Central memory CD8-positive, alpha-beta T cell (primary cell): ENCODE measurements around the gene KRTAP10-5.
A peak's percentile ranks its signal among the peaks of the same experiment; 100 is the strongest.
"Not testable (repeated sequence)": the region's sequence is repeated elsewhere in the genome, so short reads cannot be mapped to it uniquely, and the experiment has no call there.

Experiments
- ATAC-seq: fragments of 150-1000 bp; cut with Tn5 transposase; replicated peaks from 2 replicates; pipeline ENCODE4 v1.10.0; 2022; ENCODE audit warnings: mild to moderate bottlenecking, moderate FRiP score, moderate number of reproducible peaks; ENCODE audit not compliant: poor library complexity, severe bottlenecking; ENCODE audit errors: extremely low read depth
- DNase-seq, 2 donors: peaks; one replicate each; pipeline ENCODE4 v3.0.0; 2021; ENCODE audit warnings: low spot score in 2 of 2
- H3K27ac Mint-ChIP-seq: one replicate; pipeline ENCODE4 v1.8.0; 2022; ENCODE audit warnings: low read depth, mild to moderate bottlenecking, moderate library complexity, mixed read lengths
- H3K27me3 Mint-ChIP-seq: one replicate; pipeline ENCODE4 v1.8.0; 2022; ENCODE audit warnings: mixed read lengths
- H3K36me3 Mint-ChIP-seq: one replicate; pipeline ENCODE4 v1.8.0; 2022; ENCODE audit warnings: mild to moderate bottlenecking, moderate library complexity, mixed read lengths; ENCODE audit not compliant: insufficient read depth
- H3K4me1 Mint-ChIP-seq: one replicate; pipeline ENCODE4 v1.8.0; 2022; ENCODE audit warnings: mixed read lengths
- H3K4me3 Mint-ChIP-seq: one replicate; pipeline ENCODE4 v1.8.0; 2022; ENCODE audit warnings: mild to moderate bottlenecking, moderate library complexity, mixed read lengths
- H3K9me3 Mint-ChIP-seq: one replicate; pipeline ENCODE4 v1.8.0; 2022; ENCODE audit warnings: mixed read lengths

The KRTAP10-5 gene

DNA sequence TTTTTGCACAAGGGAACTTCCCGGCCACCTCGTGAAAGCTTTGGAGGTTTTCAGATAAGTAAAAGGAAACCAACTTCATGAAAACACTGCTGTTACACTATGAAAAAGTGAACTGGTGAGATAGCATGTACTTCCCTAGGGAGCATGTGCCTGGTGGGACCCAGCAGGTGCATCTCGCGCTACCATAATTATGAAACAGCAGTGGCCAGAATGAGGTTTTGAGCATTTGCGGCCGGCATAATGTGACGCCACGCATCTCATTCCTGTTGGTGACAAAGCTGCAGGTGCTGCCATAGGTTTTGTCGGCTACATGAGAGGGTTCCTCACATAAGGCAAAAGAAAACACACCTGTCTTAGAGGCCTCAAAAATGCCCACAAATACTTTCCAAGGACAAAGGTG lies 23.5 kb downstream of the KRTAP10-5 start:
- H3K27me3 Mint-ChIP-seq: no peaks in the 10 kb centered on the region
- H3K4me1 Mint-ChIP-seq: no peaks in the 10 kb centered on the region
- no peak overlapping the region for H3K4me3 Mint-ChIP-seq
- ATAC-seq (no peak), DNase-seq (no peak)
- H3K27ac Mint-ChIP-seq: no peak overlapping the region
- H3K9me3 Mint-ChIP-seq: peaks cover 18% of the 10 kb centered on the region
- H3K36me3 Mint-ChIP-seq: peaks cover 2% of the 10 kb centered on the region

- Mint-ChIP-seq H3K36me3 (peaks cover 4% of the 10 kb centered on the region), H3K27me3 (no peaks in the 10 kb centered on the region), H3K9me3 (peaks cover 12% of the 10 kb centered on the region), H3K4me1 (peaks cover 7% of the 10 kb centered on the region), H3K27ac (peak overlapping the region; percentile 35), H3K4me3 (no peak overlapping the region)
- DNase-seq (no peak), ATAC-seq (no peak)
Observed at GRCh38 chr21:44555200-44555875, 25.1 kb downstream of the KRTAP10-5 start.

DNA sequence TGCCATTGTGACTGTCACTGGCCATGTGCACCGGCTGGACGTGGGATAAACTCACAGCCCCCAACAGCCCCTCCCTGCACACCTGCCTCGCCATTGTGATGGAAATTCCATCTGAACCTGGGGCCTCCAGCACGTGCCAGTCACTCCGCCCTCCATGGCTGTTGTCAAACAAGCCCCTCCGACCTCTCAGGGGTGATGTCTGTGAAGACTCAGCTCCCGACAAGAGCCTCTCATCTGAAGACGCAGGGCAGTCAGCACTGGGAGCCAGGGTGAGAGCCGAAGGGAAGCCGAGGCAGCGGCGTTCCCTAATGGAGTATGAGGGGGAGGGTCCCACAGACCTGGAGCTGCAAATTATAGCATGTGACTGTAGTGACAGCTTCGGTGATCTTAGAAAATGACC lies 27.7 kb downstream of the KRTAP10-5 start:
- H3K27me3 Mint-ChIP-seq: no peaks in the 10 kb centered on the region
- H3K4me1 Mint-ChIP-seq: peaks cover 21% of the 10 kb centered on the region
- ATAC-seq: no peak
- DNase-seq: no peak
- H3K27ac Mint-ChIP-seq: no peak overlapping the region
- no peak overlapping the region for H3K4me3 Mint-ChIP-seq
- H3K36me3 Mint-ChIP-seq: peaks cover 4% of the 10 kb centered on the region
- peaks cover 9% of the 10 kb centered on the region for H3K9me3 Mint-ChIP-seq

DNA sequence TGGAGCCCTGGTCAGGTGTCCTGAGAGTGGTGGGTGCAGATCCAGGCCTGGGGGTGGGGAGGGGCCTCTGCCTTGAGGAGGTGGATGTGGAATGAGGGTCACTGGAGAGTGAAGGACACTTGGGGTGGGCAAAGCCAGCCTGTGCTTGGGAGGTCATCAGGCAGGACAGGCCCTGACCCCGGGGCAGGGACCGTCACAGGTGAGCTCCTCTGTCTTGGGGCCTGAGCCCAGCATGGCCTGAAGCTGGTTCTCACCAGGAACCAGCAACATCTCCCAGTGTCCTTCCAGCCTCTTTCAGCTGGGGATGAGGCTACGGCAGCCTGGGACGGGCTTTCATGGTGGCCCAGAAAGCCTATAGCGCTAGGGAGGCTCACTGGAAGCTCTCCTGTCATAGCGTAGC lies 28.3 kb downstream of the KRTAP10-5 start:
- Mint-ChIP-seq H3K9me3 (peaks cover 14% of the 10 kb centered on the region), H3K27ac (no peak overlapping the region), H3K4me1 (peaks cover 27% of the 10 kb centered on the region), H3K27me3 (no peaks in the 10 kb centered on the region), H3K36me3 (peaks cover 6% of the 10 kb centered on the region), H3K4me3 (no peak overlapping the region)
- ATAC-seq (no peak), DNase-seq (no peak)

GRCh38 chr21:44551340-44551961 lies 29.0 kb downstream of the KRTAP10-5 start, which contains the start of gene KRTAP10-2:
KRTAP10-2 (minus strand) TSS chr21:44551505; CDS start chr21:44551458, 47 bp downstream.
- DNase-seq (no peak), ATAC-seq (no peak)
- Mint-ChIP-seq H3K4me3 (no peak within 1 kb of the TSS), H3K27me3 (no peaks in the 10 kb centered on the region), H3K9me3 (peaks cover 20% of the 10 kb centered on the region), H3K4me1 (peaks cover 33% of the 10 kb centered on the region), H3K36me3 (peaks cover 6% of the 10 kb centered on the region), H3K27ac (peak within 1 kb of the TSS; percentile 57)

DNA sequence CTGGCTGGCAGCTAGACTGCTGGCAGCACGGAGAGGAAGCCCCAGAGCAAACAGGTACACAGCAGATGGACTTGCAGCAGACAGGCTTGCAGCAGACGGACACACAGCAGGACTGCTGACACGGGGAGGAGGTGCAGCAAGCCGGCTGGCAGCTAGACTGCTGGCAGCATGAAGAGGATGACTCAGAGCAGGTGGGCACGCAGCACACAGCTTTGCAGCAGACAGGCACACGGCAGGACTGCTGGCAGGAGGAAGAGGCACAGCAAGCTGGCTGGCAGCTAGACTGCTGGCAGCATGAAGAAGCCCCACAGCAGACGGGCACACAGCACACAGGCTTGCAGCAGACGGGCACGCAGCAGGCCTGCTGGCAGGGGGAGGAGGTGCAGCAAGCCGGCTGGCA lies 29.6 kb downstream of the KRTAP10-5 start:
- DNase-seq: no peak
- Mint-ChIP-seq H3K36me3 (peaks cover 6% of the 10 kb centered on the region), H3K27me3 (no peaks in the 10 kb centered on the region), H3K4me1 (peaks cover 33% of the 10 kb centered on the region), H3K4me3 (no peak overlapping the region), H3K9me3 (peaks cover 20% of the 10 kb centered on the region), H3K27ac (peak overlapping the region; percentile 57)
- no peak for ATAC-seq

GRCh38 chr21:44550285-44550684 lies 30.1 kb downstream of the KRTAP10-5 start:
- not testable (repeated sequence) for H3K27me3 Mint-ChIP-seq

DNA sequence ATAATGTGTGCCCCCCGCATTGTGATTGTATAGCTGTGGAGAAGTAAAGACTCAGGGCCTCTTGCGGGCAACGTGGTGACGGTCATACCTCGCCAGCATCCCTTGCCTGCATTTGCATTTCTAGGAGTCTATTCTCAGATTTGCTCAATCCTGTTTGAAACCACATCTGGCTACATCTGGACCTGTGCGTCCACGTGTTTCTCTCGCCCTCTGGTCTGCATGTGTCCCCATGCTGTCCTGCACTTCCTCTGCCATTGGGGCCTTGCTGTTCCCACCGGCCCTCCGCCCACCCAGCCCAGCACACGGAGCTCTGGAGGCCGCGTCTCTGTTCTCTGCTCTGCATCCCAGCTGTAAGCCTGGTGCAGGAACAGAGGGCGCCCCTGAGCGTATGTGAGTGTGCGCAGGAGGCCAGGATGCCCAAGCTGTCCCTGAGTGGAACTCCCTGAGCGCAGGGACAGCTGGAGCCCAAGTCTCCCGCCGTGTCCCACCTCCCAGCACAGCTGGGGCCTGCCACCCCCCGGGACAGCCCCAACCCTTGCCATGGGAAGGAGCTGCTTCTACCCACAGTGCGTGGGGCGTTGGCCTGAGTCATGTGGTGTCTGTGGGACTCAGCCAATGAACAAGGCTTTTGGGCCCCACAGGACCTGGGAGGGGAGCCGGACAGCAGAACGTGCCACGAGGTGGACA lies 30.7 kb downstream of the KRTAP10-5 start:
- H3K27ac Mint-ChIP-seq: no peak overlapping the region
- H3K27me3 Mint-ChIP-seq: no peaks in the 10 kb centered on the region
- H3K9me3 Mint-ChIP-seq: peaks cover 23% of the 10 kb centered on the region

More at GRCh38 chr21:44550285-44550684, 30.1 kb downstream of the KRTAP10-5 start:
- Mint-ChIP-seq H3K4me1 (peaks cover 33% of the 10 kb centered on the region), H3K9me3 (peaks cover 23% of the 10 kb centered on the region), H3K27ac (peak overlapping the region; percentile 57)
- ATAC-seq, H3K36me3 Mint-ChIP-seq, DNase-seq, H3K4me3 Mint-ChIP-seq: not testable (repeated sequence)

GRCh38 chr21:44548922-44549321 lies 31.5 kb downstream of the KRTAP10-5 start:
- peaks cover 6% of the 10 kb centered on the region for H3K36me3 Mint-ChIP-seq
- peaks cover 33% of the 10 kb centered on the region for H3K4me1 Mint-ChIP-seq
- H3K27me3 Mint-ChIP-seq: no peaks in the 10 kb centered on the region
- no peak overlapping the region for H3K4me3 Mint-ChIP-seq
- peak overlapping the region; percentile 90 for H3K27ac Mint-ChIP-seq
- H3K9me3 Mint-ChIP-seq: peaks cover 23% of the 10 kb centered on the region
- ATAC-seq (no peak), DNase-seq (no peak)

More for the DNA sequence above, 30.7 kb downstream of the KRTAP10-5 start:
- ATAC-seq (no peak), DNase-seq (no peak)
- Mint-ChIP-seq H3K4me3 (no peak overlapping the region), H3K4me1 (peaks cover 33% of the 10 kb centered on the region), H3K36me3 (peaks cover 6% of the 10 kb centered on the region)

GRCh38 chr21:44548381-44548780 lies 32.0 kb downstream of the KRTAP10-5 start:
- ATAC-seq: no peak
- no peaks in the 10 kb centered on the region for H3K27me3 Mint-ChIP-seq
- H3K36me3 Mint-ChIP-seq: peaks cover 6% of the 10 kb centered on the region
- H3K4me1 Mint-ChIP-seq: peaks cover 33% of the 10 kb centered on the region
- peak overlapping the region; percentile 90 for H3K27ac Mint-ChIP-seq
- no peak for DNase-seq
- H3K4me3 Mint-ChIP-seq: peak overlapping the region; percentile 69
- H3K9me3 Mint-ChIP-seq: peaks cover 21% of the 10 kb centered on the region

- peak; percentile 86 for ATAC-seq
- H3K27ac Mint-ChIP-seq: peak overlapping the region; percentile 90
- H3K36me3 Mint-ChIP-seq: peaks cover 6% of the 10 kb centered on the region
- H3K4me3 Mint-ChIP-seq: peak overlapping the region; percentile 69
- no peaks in the 10 kb centered on the region for H3K27me3 Mint-ChIP-seq
- DNase-seq: peak in 1 of 2 donors; percentile 16
- peaks cover 33% of the 10 kb centered on the region for H3K4me1 Mint-ChIP-seq
- H3K9me3 Mint-ChIP-seq: peaks cover 17% of the 10 kb centered on the region
Observed at GRCh38 chr21:44547656-44548331, 32.6 kb downstream of the KRTAP10-5 start.

DNA sequence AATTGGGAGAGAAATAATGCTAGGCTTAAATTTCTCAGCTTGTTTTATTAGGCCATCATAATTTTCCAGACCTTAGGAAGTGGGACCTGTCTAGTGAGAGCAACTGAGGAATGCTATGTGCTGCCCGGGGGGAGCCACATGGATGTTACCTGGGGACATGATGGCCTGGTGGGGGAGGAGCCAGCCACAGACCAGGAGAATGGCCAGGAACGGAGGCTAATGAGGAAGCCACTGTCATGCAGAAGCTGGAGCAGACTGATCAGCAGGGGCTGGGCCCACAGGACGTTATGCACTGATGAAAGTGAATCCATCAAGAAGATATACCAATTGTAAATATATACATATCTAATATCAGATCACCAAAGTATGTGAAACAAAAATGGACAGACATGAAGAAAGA lies 35.8 kb downstream of the KRTAP10-5 start:
- ATAC-seq (no peak), DNase-seq (no peak)
- Mint-ChIP-seq H3K4me1 (peaks cover 26% of the 10 kb centered on the region), H3K4me3 (no peak overlapping the region), H3K27ac (no peak overlapping the region), H3K9me3 (peaks cover 17% of the 10 kb centered on the region), H3K36me3 (peaks cover 3% of the 10 kb centered on the region), H3K27me3 (no peaks in the 10 kb centered on the region)
